NCI-H187 (cell line): ENCODE data around the gene MRTFB.
"Not testable (repeated sequence)": the region's sequence is repeated elsewhere in the genome, so short reads cannot be mapped to it uniquely, and the experiment has no call there.

Experiments
- DNase-seq, 2 experiments: peaks; one replicate each; lab custom pipeline; 2025; lab: John Stamatoyannopoulos, UW

The MRTFB gene

GRCh38 chr16:14070877-14071575 lies at the start of gene MRTFB:
TSS of gene MRTFB (plus strand) at chr16:14071319. CDS start at chr16:14140607, 69,288 bp downstream.
- DNase-seq: peak; percentile 31

- DNase-seq: not testable (repeated sequence)
Measured at GRCh38 chr16:14023526-14023925, 47.6 kb upstream of the MRTFB start.

DNA sequence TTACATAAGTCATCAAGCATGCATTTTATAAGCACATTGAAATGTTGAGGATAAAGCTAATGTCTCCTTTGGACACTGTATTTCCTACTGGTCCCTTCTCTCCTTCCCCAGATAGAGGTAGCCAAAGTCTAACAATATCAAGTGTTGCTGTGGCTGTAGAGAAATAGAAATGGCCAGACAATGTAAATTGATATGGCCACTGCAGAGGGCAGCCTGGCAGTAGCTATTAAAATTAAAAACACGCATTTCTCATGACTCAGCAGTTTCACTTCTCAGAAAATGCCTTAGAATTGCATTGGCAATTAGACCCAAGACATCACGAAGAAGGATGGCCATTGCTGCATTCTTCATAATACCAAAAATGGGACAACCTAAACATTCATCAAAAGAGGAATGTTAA lies 46.8 kb upstream of the MRTFB start:
- no peak for DNase-seq

GRCh38 chr16:14026572-14027285 lies 44.4 kb upstream of the MRTFB start:
- DNase-seq: no peak

DNA sequence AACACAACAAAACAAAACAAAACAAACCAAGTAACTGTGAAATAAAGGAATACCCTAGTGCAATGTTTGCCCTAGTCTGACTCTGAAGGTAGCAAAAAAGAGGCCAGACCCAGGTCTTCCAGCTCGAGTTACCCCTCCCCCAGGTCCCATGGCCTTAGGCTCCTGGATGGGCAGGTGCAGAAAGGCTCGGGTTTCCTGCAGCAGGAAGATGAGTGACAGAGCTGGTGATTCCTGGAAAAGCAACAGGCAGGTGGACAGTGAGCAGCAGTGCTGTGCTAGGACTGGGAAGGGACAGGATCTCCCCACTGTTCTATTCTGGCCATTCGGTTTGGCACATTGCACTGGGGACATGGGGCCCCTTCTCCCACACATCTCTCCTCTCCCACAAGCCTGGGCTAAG lies 42.9 kb upstream of the MRTFB start:
- DNase-seq: peak in 1 of 2 experiments; percentile 1

DNA sequence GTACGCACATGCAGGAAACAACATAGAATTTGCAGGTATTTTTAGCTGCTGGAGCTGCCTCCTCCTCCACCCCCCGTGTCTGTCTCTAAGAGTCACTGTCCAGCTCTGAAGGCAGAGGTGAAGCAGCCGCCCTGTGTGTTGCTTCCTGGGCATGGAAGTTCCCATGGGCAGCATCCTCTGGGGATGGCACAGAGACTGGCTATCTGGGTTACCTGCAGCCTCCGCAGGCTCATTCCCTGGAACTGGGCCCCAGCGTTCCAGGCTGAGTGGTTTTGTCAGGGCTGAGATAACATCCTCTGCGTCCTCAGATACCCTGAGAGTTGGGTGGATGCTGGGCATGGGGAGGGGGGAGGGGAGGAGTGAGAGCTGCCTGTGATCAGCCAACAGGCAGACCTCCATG lies 41.5 kb upstream of the MRTFB start:
- no peak for DNase-seq

DNA sequence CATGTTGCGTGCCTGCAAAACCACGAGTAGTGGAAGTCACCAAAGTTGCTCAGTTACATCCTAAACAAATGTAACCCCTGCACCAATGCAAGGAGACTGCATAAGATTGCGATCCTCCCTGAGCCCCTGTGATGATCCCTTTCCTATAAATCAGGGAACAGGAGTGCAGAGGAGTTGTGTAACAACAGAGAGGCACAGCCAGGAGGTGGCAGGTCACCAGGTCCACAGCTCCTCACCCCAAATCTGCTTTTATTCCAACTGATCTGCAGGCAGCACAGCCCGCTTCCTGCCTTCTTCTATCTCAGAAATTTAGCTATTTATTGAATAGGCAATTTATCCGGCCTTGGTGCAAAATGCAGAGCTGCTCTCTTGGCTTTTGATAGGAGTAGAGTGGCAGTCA lies 36.0 kb upstream of the MRTFB start:
- no peak for DNase-seq

- DNase-seq: no peak
Measured at GRCh38 chr16:14036889-14037288, 34.2 kb upstream of the MRTFB start.

DNA sequence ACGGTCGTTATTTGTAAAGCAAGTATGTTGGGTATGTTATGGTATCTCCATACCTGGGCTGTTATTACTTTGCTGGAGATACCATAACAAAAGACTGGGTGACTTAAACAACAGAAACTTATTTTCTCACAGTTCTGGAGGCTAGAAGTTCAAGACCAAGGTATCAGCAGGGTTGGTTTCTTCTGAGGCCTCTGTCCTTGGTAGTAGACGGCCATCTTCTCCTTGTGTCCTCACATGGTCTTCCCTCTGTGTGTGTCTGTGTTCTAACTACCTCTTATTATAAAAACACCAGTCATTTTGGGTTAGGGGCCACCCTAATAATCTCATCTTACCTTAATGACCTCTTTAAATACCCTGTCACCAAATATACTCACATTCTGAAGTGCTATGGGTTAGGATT lies 33.2 kb upstream of the MRTFB start:
- no peak for DNase-seq

GRCh38 chr16:14041164-14041563 lies 30.0 kb upstream of the MRTFB start:
- no peak for DNase-seq

- DNase-seq: no peak
Measured at GRCh38 chr16:14042706-14043105, 28.4 kb upstream of the MRTFB start.

- no peak for DNase-seq
Measured at GRCh38 chr16:14043278-14043677, 27.8 kb upstream of the MRTFB start.

- no peak for DNase-seq
Measured at GRCh38 chr16:14043793-14044192, 27.3 kb upstream of the MRTFB start.

- DNase-seq: not testable (repeated sequence)
Measured at GRCh38 chr16:14047121-14047859, 23.8 kb upstream of the MRTFB start.

GRCh38 chr16:14050291-14051027 lies 20.7 kb upstream of the MRTFB start:
- no peak for DNase-seq

- DNase-seq: no peak
Measured at GRCh38 chr16:14051103-14051729, 19.9 kb upstream of the MRTFB start.

DNA sequence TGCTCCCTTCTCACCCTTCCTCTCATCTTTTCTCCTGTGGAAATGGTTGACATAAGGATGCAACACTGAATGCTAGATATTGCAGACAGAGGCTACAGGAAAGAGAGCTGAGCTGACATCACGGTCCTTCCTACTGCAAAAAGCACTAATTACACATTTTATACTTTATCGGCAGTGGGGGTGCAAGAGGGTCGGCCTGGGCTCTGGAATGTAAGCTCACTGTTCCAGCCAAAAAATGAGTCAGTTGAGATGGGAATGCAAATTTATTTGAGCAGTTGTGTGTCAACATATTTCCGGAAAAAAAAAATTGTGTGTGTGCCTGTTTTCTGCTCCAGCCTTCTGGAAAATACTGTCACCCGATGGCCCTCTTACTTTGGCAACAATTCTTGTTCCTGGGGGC lies 14.1 kb upstream of the MRTFB start:
- no peak for DNase-seq

DNA sequence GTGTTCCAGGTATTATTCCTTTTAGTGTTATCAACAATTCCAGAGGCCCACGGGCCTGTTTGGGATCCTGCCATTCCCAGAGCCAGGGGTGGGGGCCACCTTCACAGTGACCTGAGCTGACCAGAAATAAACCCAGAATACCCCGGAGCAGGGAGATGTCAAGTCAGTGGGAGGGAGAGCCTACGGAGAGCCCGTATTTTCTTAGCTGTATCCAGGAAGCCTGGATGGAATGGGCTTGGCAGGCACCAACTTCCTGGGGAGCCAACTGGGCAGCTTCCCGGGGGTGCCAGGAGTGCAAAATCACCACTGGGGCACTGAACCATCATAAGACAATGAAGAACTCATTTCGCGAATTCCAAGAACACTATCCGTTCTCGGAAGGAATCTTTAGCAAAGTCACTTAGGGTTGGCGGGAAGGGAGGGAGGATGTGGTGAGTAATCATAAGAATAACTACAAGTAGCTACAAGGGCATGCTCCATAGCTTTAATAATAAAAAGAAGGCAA lies 13.2 kb upstream of the MRTFB start:
- no peak for DNase-seq

GRCh38 chr16:14061732-14062259 lies 9.3 kb upstream of the MRTFB start:
- DNase-seq: no peak

- no peak for DNase-seq
Measured at GRCh38 chr16:14062261-14062660, 8.9 kb upstream of the MRTFB start.
